GM12892 (cell line): ENCODE results near the gene EGF.

Experiments
- POLR2A ChIP-seq: IDR thresholded peaks from 2 replicates; pipeline ENCODE4 v1.6.1; 2011; ENCODE audit warnings: low read depth, low read length, control low read depth
- POLR2AphosphoS5 ChIP-seq: IDR thresholded peaks from 2 replicates; pipeline ENCODE4 v1.6.1; 2011; ENCODE audit warnings: low read depth, low read length, control low read depth

GRCh38 chr4:109994415-109994827 is 81.7 kb downstream of the EGF start:
- TF ChIP-seq POLR2A: no peak
- TF ChIP-seq POLR2AphosphoS5: no peak
